Stimulated activated CD4-positive, alpha-beta T cell treated with anti-CD3 and anti-CD28 coated beads, Interleukin-1b, Interleukin-23, amount 100 ng/mL, for 48 hours (primary cell): ENCODE measurements around the gene PLPP3.

Experiments used
- DNase-seq: peaks from one replicate; pipeline ENCODE4 v3.0.0-alpha.2; 2020

The PLPP3 gene

DNA sequence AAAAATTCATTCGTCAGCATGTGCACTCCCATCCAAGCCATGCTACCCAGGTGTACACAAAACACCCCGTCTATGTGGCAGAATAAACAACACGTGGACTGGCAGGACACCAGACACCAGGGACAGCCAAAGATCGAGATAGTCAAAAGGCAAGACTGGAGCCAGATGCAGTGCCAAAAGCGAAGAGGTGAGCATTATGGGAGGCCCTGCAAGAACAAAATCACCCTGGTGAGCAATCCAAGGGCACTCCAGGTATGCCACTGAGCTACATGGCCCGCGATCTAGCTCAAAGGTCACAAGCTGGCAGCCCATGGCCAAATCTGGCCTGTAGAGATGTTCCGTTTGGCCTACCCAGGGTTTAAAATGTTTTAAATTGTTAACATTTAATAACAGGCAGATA is 33.7 kb downstream of the PLPP3 start:
- DNase-seq, result no peak

DNA sequence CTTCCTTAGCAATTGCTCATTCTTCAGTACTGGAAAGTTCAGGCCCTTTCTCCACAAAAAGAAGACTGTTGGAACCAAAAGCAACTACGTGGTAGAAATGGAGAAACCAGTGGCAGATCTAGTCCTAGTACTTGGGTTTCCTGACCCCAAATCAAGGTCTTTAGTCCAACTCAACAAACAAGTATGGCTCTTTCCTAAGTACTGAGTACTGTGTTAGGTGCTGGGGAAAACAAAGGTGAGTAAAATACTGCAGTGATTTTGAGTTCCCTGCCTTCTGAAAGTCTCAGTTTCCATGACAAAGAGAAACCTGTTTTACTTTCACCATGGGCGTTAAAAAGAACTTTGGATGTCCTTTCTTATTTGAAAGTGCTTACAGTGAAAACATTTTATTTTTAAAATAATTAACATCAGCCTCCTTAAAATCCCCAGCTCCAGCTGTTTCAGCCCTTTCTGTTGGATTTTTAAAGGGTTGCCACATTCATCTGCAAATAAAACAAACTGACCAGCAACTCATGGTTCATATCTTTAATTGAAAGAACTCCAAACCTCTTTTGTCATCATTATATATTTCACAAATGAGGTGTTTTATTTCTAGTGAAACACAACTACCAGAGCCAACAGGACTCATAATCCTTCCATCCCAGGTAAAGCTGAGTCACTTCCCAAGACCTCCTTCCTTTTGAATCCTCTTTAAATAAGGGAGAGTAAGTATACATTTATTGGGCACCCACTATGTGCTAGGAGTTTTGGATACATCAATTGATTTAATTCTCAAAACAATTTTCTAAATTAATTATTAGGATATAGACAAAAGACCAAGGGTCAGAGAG is 35.4 kb downstream of the PLPP3 start:
- DNase-seq, result no peak

DNA sequence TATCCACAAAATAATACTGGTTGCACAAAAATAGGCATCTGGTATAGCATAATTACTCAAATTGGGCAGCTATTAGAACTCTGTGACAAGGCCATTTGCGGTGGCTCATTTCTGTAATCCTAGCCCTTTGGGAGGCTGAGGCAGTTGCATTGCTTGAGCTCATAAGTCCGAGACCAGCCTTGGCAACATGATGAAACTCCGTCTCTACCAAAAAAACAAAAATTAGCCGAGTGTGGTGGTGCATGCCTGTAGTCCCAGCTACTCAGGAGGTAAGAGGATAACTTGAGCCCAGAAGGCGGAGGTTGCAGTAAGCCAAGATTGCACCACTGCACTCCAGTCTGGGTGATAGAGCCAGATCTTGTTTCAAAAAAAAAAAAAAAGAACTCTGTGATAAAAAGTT is 36.7 kb downstream of the PLPP3 start:
- DNase-seq, result no peak

DNA sequence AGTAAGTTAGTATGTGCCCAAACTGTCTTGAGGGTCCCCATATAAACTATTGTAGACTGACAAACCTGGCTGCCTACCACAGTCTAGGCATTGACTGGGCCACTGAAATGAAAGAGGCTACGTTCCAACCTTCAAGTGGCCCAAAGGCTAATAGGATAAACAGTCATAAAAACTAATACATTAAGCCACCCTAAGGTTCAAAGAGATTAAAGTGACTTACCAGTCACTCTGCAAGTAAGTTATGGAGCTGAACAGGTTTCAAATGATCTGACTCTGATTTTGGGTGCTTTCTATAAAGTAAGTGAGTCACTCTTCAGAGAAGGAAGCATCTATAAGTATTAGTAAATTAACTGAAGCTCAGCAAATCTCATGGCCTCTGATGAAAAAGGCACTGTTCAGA is 38.0 kb downstream of the PLPP3 start:
- no peak for DNase-seq

DNA sequence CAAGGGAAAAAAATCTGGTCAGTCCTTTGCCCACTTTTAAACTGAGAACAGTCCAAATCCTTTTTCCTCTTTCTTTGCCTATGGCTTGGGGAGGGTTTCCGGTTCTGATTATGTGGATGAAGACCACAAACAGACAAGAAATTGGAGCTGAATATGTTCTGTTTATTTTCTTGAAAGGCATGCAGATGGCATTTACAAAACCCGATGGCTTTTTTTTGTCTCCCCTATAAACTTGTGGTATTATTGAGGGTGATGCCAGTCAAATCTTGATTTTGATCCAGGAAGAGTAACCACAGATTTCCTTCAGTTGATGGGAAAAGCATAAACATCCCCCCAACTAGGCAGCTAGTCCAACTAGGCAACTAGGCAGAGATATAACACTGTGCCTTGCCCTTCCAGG is 38.9 kb downstream of the PLPP3 start:
- no peak for DNase-seq

DNA sequence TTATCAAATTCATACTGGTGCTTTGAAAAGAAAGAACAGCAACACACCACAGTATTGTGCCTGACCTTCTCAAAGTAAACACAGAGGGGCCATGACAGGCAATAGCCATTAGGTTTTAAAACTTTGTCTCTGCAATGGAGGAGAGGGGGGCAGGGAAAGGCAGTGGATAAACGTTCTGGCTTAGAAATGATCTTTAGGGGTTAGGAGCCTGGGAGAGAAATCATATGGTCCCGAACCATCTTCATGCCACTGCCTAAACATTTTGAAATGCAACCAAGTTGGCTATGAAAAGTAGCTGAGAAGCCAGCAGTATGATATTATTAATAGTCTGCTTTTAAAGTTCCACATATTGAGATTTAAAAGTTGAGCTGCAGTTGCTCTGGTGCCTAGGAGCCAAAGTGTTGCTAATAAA is 39.8 kb downstream of the PLPP3 start:
- no peak for DNase-seq

DNA sequence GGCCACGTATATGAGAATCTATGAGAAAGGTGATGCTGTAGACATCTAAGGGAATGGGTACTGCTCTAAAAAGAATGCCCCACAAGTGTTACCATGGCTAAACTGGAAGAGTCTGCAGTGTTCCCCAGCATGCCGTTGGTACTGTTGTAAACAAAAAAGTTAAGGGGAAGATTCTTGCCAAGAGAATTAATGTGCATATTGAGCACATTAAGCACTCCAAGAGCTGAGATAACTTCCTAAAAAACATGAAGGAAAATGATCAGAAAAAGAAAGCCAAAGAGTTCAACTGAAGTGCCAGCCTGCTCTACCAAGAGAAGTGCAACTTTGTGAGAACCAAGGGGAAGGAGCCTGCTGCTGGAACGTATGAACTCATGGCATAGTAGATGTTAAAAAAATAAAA is 40.8 kb downstream of the PLPP3 start:
- no peak for DNase-seq

DNA sequence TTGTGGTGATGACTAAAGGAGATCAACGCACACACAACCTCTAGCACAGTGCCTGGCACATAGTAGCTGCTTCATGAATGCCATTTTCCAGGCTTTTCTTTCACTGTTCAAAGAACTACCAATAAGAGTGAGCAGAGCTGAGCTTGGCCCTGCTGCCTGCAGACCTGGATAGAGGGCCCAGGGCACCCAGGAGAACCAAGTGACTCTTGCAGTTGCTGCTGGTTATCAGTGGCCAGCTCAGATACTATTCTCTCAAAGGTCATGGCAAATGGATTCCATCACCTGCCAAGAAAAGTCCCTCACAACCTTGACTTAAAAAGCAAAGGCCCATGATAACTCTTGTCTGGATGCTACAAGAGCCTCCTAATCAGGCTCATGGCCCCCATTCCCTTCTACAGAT is 41.7 kb downstream of the PLPP3 start:
- no peak for DNase-seq

DNA sequence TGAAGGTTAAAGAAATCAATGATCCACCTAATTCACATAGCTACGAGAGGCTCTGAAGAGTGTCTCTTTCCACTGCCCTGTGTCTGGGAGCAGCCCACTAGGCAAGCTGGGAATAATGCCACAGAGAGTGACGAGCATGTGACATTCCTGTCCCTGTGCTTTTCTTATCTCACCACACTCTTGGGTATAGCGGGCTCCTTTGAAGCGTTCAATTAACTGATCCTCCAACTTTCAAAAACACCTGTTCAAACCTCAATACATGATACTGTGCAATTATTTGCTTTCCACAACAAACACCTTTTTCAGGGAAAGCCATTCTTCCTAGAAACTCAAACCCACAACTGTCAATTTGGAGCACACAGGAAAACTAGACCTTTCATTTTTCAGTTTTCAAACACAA is 43.4 kb downstream of the PLPP3 start:
- DNase-seq, result no peak

DNA sequence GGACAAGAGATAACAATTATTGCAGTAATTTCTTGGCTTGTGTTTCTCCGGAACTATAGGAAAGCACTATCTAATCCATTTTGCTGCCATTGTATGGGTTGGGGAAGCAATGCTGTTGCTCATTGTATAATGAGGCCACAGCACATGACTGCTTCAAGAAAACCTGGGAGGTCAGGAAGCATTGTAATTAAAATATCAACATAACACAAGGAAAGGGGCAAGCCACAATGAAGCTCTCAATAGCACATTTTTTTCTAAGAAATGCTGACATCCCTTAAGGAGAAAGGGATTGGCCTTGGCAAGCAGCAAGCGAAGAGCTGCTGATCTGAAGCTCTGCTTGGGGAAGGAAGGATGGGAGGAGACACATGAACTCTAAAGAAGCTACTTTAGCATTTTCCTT is 44.0 kb downstream of the PLPP3 start:
- no peak for DNase-seq

DNA sequence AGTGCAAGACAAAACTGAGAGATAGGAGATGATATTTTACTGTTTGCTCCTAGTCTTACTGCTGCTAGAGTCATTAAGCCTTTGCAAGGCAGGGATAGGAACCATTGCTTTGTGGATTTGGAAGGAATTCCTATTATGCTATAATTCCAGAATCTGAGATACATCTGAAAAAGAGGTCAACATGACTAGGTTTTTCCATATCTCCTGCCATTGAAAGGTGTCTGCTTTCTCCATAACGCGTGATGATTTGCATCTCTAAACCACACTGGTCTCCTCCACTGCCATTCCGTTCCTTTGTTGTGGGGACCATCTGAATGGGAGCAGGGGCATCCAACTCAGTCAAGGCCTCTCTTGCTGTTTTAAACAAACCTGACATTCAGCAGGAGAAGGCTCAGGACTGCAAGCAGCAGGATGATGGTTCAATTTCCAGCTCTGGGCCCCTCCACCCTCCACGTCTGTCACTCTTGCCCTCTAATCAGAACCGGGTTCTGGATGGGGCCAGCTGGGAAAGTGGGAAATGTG is 45.2 kb downstream of the PLPP3 start:
- DNase-seq, result no peak

DNA sequence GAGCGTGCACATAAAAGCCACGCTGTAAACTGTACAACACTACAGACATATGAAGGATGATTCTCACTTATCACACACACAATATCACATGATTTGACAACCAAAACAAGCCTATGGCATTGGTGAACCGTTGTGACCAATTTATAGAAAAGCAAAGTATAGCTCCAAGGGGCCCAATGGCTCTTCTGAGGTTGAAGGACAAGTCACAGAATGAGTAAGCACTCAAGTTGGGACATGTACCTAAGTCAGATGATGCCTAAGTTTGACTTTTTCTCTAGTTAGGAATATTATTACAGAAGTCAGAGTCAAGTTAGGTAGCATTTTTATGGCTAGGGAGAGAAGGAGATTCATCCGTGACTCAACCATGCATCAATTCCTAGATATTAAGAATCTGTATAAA is 45.7 kb downstream of the PLPP3 start:
- no peak for DNase-seq

DNA sequence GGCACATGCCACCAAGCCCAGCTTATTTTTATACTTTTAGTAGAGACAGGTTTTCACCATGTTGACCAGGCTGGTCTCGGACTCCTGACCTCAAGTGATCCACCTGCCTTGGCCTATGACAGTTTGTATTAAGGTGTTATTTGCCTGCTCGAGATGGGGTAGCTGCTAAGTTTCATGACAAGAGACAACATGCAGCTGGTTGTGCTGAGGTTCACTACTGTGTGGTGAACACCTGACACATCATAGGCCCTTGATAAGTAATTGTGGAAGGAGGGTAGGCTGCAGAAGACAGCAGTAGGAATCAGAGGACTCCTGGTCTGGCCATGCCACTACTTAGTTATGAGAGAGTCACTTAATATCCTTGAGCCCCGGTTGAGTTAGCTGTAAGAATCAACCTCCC is 46.2 kb downstream of the PLPP3 start:
- no peak for DNase-seq

DNA sequence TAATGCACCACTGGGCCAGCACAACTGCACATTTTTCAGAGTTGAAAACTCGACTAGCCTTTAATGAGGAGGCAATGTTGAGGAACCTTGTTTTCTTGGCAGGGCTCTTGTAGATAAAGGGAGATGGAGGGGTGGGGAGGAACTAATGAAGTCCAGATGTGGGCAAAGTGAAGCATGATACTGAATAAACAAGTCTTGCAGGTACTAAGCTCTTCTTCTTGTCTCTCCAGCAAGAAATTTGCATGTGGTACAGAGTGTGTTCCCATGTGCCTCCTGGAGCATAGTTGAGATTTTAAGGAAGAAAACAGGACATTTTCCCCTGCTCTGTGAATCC is 47.0 kb downstream of the PLPP3 start:
- no peak for DNase-seq

DNA sequence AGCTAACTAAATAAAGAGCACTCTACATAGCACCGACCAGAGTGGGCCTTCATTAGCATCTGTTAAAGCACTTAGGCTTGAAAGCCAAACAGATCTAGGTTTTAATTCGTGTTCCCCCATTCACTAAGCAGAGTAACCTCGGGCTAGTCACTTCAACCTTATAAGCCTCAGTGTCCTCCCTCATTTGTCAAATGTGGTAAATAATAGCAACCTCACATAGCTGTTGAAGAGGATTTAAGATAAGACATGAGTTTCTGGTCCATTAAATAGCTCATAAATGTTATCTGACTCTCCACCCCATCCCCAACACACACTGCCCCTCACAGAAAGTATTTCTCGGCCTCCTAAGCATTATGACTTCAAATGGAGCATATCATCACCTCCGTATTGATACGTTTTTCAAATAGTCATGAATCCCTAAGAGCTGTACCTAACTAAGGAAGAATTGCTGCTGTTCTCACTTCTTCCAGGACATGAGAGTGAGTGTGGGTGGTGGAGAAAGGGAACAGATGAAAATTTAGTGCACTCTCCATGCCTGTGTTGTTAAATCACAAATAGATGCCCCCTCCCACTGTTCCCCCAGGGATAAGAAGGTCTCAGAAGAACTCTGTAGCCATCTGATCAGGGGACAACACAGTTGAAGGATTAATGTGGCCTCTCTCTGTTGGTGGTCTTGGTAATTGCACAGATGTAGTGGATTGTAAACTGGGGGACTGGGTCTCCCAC is 47.6 kb downstream of the PLPP3 start:
- no peak for DNase-seq

DNA sequence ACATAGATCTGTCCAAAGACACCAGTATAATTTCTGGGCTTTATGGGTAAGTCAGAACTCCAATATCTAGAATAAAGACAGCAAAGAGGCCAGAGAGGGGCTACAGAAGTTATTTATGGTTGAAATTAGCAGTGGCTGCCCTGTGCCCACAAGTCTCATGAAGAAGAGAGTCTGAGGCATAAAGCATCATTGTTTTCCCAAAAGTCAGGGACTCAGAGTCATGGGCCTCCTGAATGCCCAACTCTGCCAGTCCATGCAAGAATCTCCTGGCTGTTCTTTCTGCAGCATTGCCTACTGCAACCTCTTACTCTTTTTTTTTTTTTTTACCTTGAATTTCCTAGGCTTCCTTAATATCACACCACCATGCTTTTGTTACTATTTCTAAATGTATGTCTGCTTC is 49.6 kb downstream of the PLPP3 start:
- no peak for DNase-seq

DNA sequence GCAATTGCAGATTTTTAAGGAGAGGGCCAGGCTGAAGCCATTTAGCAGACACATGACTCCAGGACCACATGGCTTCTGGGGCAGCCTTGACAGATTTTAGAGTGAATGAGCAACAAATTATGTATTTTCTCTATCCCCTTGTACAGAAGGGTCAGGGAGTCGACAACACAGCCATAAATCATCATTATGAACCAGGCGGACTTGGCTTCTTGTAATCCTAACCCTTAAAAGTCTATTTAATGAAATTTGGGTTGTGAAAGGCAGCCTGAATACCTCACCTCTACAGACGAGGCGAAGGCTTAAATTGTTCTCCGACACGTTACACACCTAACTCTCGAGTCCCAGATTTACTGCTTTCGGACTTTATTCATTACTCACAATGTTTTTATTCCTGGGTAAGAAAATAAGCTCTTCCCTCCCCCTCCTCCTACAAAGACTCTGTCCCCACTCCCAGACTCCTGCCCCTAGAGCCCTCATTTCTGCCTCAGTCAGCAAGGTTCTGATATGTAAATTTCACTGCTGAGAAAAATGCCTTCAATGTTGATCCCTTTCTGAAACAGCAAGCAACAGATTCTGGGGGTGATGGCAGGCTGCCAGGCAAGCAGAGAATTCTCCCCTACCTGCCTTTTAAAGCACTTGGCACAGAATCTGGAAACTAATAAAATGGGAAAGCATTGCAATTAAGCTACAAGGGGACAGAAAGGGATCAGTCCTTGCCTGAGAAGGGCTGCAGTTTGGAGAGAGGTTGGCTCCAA is 51.6 kb downstream of the PLPP3 start:
- no peak for DNase-seq

DNA sequence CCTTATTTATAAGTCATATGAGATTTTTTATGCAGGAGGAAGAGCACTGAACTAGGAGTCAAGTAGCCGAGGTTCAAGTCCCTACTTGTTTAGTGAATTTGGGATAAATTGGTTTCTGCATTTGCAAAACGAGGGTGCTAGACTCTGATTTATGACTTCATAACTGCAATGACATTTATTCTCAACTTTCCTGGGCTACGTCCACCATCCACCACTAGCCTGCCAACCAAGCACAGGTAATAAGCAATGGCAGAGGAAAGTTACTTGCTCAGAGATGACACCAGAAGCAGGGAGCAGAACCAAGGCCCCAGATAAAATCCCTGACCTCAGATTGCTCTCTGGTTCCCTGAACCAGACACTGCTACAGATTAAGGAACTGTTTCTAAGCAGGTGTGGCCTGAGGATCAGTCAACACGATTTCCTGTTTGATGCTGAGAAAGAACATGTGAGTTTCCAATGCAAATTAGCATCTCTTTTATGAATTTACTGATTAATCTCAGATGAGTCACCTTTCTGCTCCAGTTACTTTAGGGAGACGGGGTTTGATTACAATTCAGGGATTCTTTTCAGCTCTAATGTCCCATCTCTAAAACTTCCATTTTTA is 52.7 kb downstream of the PLPP3 start:
- DNase-seq, result no peak

DNA sequence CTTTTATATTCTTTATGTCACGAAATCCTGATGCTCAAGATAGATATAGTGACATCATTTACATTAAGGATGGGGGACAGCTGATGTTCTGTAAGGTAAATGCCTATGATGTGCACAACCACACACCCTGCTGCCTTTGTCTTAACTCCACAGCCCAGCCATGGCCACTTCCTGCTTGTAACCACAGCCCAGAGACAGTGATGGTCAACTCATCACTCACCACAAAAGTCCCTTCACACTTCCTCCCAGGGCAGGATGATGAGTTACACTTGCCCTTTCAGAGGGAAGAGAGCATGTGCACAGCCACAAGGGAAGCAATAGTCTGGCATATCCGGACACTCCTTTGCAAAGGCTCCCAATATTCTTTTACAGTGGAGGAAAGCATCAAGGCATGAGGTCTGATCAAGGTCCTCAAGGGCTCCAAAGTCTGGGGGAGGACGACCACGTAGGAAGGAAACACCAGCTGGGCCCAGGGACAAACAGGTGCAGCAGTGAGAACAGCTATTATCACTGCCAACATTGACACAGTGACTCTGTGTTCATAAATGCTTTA is 53.8 kb downstream of the PLPP3 start:
- DNase-seq, result no peak

DNA sequence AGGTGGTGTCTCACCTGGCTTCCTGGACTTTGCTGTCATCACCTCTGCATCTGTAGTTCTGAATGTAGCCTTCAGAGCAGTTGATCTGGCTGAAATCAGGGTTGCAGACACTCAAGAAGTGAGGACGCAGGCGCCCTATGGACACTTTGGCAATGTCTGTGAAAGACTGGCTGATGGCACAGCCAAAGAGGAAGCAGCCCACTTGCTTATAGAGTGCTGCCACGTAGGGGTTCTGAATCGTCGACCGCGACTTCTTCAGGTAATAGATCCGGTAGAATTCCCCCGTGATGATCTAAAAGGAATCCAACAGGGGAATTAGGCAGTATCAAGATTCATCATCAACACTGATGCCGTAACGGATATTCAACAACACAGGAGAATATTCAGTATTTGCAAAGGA is 55.1 kb downstream of the PLPP3 start:
- no peak for DNase-seq

DNA sequence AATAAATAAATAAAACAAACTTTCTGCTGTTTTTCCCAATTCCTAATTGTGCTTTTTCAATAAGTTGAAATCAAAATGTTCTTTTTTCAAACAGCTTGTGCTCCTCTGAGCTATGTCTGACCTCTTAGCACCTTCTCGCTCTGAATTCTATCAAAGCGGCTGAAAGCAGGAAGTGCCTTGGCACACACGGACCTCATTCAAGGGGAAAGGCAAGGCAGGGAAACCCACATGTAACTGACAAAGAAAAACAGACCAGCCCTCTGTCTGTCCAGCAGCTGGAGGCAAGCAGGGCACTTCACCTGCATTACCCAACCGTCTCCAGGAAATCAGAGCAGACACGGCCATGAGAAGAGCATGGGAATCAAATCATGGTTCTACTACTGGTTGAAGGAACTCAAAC is 56.7 kb downstream of the PLPP3 start:
- no peak for DNase-seq

DNA sequence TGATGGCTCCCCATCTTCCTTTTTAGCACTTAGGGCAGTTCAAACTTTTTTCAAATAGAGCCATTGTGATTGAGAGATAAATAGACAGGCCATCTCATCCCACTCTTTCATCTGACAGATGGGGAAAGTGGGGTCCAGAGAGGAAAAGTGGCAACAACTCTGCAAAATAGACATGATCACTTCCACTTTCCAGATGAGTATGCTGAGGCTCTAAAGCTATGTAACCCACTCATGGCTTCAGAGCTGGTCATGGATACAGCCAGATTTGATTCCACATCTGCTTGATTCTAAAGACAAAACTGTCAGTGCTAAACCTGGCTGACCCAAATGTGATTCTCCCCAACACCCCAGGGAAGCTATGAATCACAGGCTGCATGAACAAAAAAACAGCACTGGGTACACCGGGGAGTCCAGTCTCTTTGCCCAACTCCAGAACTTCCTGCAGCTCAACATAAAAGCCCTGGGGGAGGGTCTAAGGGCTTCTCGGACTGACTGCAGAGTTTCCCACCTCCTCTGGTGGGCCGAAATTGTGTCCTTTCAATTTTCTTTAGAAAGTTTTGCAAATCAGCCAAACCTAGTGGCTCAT is 59.3 kb downstream of the PLPP3 start:
- no peak for DNase-seq
